GM12873 (cell line): ENCODE results near the gene FGF3.

ENCODE experiments used
- CTCF ChIP-seq: IDR thresholded peaks from 2 replicates; pipeline ENCODE4 v1.5.1; 2012; ENCODE audit warnings: low read depth, mild to moderate bottlenecking, moderate library complexity, low read length, control low read depth; ENCODE audit not compliant: insufficient read depth; ENCODE audit errors: missing control alignments

Gene FGF3

DNA sequence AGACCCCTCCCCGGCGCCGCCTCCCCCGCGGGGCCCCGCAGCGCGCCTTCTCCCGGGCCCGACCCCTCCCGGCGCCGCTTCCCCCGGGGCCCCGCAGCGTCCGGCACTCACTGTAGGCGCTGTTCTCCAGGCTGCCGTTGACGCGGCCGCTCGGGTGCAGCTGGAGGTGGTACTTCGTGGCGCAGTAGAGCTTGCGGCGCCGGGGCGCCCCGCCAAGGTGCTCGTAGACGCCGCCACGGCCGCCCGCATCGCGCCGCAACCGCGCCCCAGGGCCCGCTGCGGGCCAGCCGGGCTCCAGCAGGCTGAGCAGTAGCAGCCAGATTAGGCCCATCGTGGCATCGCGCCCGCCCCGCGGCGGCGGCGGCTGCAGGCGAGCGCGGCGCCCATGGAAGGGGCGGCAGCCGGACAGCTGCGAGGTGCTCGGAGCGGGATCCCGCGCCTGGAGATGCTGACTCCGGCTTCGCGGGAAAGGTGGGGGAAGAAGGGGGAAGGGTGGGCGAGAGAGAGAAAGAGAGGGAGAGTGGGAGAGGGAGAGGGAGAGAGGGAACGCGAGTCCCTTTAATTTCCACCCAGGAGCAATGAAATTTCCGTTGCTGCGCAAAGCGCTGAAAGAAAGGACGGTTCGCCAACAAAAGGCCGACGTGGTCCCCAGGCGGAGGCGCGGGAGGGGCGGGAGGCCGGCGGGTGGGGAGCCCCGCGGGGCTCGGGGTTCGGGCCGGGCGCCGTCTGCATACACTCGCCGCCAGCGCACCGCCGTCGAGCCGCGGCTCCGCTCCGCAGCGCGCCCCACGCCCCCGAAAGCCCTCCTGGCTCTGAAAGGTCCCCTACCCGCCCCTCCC is at the start of gene FGF3:
FGF3 (minus strand) TSS at position 814 of the 839 bp plus-strand sequence; CDS start at position 331, 483 bp downstream.
- no peak for TF ChIP-seq CTCF

DNA sequence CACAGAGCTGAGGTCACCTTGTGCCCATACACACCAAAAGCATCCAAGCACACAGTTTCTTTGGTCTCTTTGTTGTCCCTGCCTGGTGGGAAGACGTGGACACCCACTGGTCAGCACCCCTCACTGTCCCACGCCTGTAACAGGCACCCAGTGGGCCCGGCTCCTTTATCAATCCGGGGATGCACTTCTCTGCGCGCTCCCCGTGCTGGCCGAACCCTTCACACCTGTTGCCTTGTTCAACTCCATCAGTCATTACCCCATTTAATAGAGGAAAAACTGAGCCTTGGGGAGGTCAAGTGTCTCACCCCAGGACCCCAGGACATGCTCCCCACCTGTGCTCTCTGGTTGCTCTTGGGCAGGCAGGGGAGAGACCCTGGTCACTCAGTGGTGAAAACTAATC is 49.7 kb upstream of the FGF3 start:
- no peak for TF ChIP-seq CTCF

DNA sequence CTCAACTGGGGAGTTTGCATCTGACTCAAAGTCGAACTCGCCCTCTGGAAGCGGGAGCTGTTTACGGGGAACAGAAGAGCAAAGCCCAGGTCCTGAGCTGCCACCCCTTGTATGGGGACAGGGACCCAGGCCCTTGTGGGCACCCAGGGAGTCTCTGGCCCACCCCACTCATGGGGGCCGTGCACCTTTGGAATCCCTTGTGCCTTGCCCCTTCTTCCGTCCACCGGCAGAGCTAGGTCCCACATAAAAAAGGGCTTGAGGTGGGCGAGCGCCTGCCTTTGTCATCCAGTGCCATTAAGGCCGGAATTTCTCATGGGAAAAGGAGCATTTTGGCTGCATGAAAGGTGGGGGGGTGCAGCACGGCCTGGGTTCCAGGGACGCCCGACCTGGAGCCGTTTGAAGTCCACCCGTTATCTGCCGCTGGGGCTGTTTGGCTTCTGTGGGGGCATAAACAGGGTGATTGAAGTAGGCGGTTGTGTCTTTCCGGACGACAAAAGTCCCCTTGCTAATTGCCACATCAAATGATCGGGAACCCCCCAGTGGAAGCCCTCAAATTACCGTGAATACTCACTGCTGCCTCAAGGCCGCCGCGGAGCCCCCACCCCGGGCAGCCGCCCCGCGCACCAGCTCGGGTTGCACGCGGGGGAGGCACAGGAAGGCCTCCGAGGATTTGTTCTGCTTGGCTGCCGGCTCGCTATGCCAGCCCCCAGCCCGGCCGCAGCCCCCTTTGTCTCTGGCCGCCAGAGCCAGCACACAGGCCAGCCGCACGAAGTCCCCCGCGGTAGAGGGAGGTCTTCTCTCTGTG is 49.0 kb upstream of the FGF3 start:
- no peak for TF ChIP-seq CTCF

- no peak for TF ChIP-seq CTCF
Measured at GRCh38 chr11:69867076-69868005, 48.1 kb upstream of the FGF3 start.

DNA sequence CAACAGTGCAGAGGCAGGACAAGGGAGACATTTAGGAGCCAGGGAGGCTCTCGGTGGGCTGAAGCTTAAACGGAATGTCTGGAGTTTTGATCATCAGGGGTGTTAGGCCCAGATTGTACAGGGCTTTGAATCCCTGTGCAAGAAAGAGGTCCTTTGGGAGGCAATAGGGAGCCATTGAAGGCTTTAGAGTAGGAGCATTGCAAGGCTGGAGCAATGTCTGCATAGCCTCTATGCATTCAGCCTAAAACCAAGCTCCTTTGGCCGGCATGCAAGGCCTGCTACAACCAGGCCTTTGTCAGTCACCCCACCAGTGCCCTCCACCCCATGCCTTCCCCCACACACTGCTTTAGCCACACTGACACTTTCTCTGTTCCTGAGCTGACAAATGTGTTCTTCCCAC is 47.4 kb upstream of the FGF3 start:
- no peak for TF ChIP-seq CTCF

DNA sequence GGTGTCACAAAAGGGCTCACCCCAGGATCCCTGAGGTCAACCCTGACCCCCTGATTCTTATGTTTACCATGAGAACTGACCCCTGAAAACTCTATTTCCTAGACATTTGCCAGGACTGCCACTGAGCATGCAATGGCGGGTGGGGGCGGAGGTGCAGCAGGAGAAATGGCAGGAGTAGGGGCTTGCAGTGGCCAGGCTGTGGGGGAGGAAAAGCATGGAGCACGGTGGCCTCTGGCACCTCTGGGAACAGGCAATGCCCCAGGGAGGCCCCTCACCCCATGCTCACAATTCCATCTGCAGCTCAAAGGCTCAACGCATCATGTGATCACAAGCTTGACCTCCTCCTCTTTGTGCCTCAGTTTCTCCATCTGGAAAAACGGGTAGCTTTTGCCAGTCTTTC is 46.5 kb upstream of the FGF3 start:
- TF ChIP-seq CTCF: no peak
